HG03442 (cell line): ENCODE measurements around the gene OCIAD2.
"Not testable (repeated sequence)": the region's sequence is repeated elsewhere in the genome, so short reads cannot be mapped to it uniquely, and the experiment has no call there.

Experiments
- ATAC-seq: cut with Tn5 transposase; IDR thresholded peaks from one replicate; pipeline ENCODE4 v1.9.1; 2021; ENCODE audit warnings: mild to moderate bottlenecking, moderate library complexity; ENCODE audit not compliant: unreplicated experiment

OCIAD2 gene

GRCh38 chr4:48907706-48908477, 1.3 kb upstream of the OCIAD2 start:
- ATAC-seq: no peak

GRCh38 chr4:48905363-48906015, 1.1 kb downstream of the OCIAD2 start:
- ATAC-seq: no peak

- no peak for ATAC-seq
These were observed 1.9 kb downstream of the OCIAD2 start for GRCh38 chr4:48904541-48905142.

GRCh38 chr4:48904101-48904500, 2.5 kb downstream of the OCIAD2 start:
- ATAC-seq: no peak

GRCh38 chr4:48902266-48902665, 4.3 kb downstream of the OCIAD2 start:
- ATAC-seq: no peak

- no peak for ATAC-seq
These were observed 5.4 kb downstream of the OCIAD2 start for GRCh38 chr4:48901196-48901595.

- no peak for ATAC-seq
These were observed 6.6 kb downstream of the OCIAD2 start for GRCh38 chr4:48899950-48900349.

- no peak for ATAC-seq
These were observed 7.2 kb downstream of the OCIAD2 start for GRCh38 chr4:48899432-48899749.

GRCh38 chr4:48898733-48899431, 7.7 kb downstream of the OCIAD2 start:
- ATAC-seq: peak; percentile 77

- ATAC-seq: no peak
These were observed 9.7 kb downstream of the OCIAD2 start for GRCh38 chr4:48896845-48897244.

GRCh38 chr4:48891028-48891619, 15.4 kb downstream of the OCIAD2 start:
- no peak for ATAC-seq

GRCh38 chr4:48889750-48890149, 16.8 kb downstream of the OCIAD2 start:
- ATAC-seq: not testable (repeated sequence)

GRCh38 chr4:48881646-48882045, 24.9 kb downstream of the OCIAD2 start:
- not testable (repeated sequence) for ATAC-seq

- ATAC-seq: no peak
These were observed 26.8 kb downstream of the OCIAD2 start for GRCh38 chr4:48879561-48880442.

GRCh38 chr4:48877827-48878535, 28.6 kb downstream of the OCIAD2 start:
- no peak for ATAC-seq

- ATAC-seq: not testable (repeated sequence)
These were observed 41.9 kb downstream of the OCIAD2 start for GRCh38 chr4:48864696-48865095.

- ATAC-seq: no peak
These were observed 42.8 kb downstream of the OCIAD2 start for GRCh38 chr4:48863728-48864127.

GRCh38 chr4:48862661-48863060, 43.9 kb downstream of the OCIAD2 start:
- no peak for ATAC-seq

GRCh38 chr4:48862038-48862437, 44.5 kb downstream of the OCIAD2 start:
- no peak for ATAC-seq

GRCh38 chr4:48858130-48858529, 48.4 kb downstream of the OCIAD2 start:
- no peak for ATAC-seq
